SIG-M5 (cell line): ENCODE results near the gene EVC2.

Source experiments
- DNase-seq: peaks from one replicate; lab custom pipeline; 2025; lab: John Stamatoyannopoulos, UW

EVC2 gene

GRCh38 chr4:5711479-5712184, 3.3 kb upstream of the EVC2 start:
- DNase-seq = no peak

GRCh38 chr4:5710961-5711478, 2.7 kb upstream of the EVC2 start, which contains the start of gene EVC:
Gene EVC, plus strand, starts transcription at chr4:5711201. Its CDS starts 180 bp downstream, at chr4:5711381.
- DNase-seq = no peak

GRCh38 chr4:5710065-5710960, 2.0 kb upstream of the EVC2 start:
- DNase-seq = no peak

GRCh38 chr4:5709207-5709575, 832 bp upstream of the EVC2 start:
- no peak for DNase-seq

GRCh38 chr4:5707778-5708448, 446 bp downstream of the EVC2 start:
- no peak for DNase-seq

- no peak for DNase-seq
Measured at GRCh38 chr4:5707366-5707765, 993 bp downstream of the EVC2 start.

- DNase-seq = no peak
Measured at GRCh38 chr4:5706486-5707290, 1.7 kb downstream of the EVC2 start.

GRCh38 chr4:5705647-5706320, 2.6 kb downstream of the EVC2 start:
- DNase-seq = no peak

- DNase-seq = no peak
Measured at GRCh38 chr4:5704276-5704675, 4.1 kb downstream of the EVC2 start.

- no peak for DNase-seq
Measured at GRCh38 chr4:5703831-5704230, 4.5 kb downstream of the EVC2 start.

- no peak for DNase-seq
Measured at GRCh38 chr4:5701971-5702370, 6.4 kb downstream of the EVC2 start.

- DNase-seq = no peak
Measured at GRCh38 chr4:5700459-5700858, 7.9 kb downstream of the EVC2 start.

- no peak for DNase-seq
Measured at GRCh38 chr4:5696341-5696740, 12.0 kb downstream of the EVC2 start.

- DNase-seq = no peak
Measured at GRCh38 chr4:5693871-5694270, 14.5 kb downstream of the EVC2 start.

GRCh38 chr4:5691491-5692132, 16.7 kb downstream of the EVC2 start:
- no peak for DNase-seq

- DNase-seq = no peak
Measured at GRCh38 chr4:5689065-5689464, 19.3 kb downstream of the EVC2 start.

GRCh38 chr4:5686338-5686737, 22.0 kb downstream of the EVC2 start:
- DNase-seq = no peak

- no peak for DNase-seq
Measured at GRCh38 chr4:5685296-5685695, 23.1 kb downstream of the EVC2 start.

- DNase-seq = no peak
Measured at GRCh38 chr4:5683566-5683965, 24.8 kb downstream of the EVC2 start.

- DNase-seq = no peak
Measured at GRCh38 chr4:5678977-5679376, 29.4 kb downstream of the EVC2 start.

- DNase-seq = no peak
Measured at GRCh38 chr4:5676763-5677162, 31.6 kb downstream of the EVC2 start.
